Measurements from ENCODE around the gene STN1.
"Not testable (repeated sequence)": the region's sequence is repeated elsewhere in the genome, so short reads cannot be mapped to it uniquely, and the experiment has no call there.

The STN1 gene

GRCh38 chr10:103858360-103858759, 59.6 kb downstream of the STN1 start:
- DNase-seq, result no peak

- DNase-seq, result no peak
These were observed 61.2 kb downstream of the STN1 start for GRCh38 chr10:103856797-103857170.

GRCh38 chr10:103855852-103856796, 61.9 kb downstream of the STN1 start:
- no peak for DNase-seq

DNA sequence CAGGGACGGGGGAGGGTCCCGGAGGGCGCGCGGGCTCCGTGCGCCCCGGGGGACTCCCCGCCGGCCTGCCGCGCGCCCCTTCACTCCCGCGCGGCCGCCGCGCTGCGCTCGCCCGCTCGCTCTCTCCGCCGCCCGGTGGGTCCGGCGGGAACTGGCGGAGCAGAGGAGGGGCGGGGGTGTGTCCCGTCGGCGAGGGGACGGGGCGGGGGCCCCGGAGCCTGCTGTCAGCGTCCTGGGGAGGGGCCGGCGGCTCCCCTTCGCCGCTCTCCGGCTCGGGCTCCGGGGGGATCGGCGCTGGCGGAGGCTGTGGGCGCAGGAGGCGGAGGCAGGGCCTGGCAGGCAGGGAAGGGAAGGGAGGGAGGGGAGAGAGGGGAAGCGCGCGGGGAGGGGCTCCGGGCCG, 62.6 kb downstream of the STN1 start, which contains the start of gene SH3PXD2A:
Gene SH3PXD2A, minus strand, starts transcription at position 153 of the 400 bp plus-strand sequence. CDS start 310 bp downstream, outside the sequence.
- peak; percentile 44 for DNase-seq

DNA sequence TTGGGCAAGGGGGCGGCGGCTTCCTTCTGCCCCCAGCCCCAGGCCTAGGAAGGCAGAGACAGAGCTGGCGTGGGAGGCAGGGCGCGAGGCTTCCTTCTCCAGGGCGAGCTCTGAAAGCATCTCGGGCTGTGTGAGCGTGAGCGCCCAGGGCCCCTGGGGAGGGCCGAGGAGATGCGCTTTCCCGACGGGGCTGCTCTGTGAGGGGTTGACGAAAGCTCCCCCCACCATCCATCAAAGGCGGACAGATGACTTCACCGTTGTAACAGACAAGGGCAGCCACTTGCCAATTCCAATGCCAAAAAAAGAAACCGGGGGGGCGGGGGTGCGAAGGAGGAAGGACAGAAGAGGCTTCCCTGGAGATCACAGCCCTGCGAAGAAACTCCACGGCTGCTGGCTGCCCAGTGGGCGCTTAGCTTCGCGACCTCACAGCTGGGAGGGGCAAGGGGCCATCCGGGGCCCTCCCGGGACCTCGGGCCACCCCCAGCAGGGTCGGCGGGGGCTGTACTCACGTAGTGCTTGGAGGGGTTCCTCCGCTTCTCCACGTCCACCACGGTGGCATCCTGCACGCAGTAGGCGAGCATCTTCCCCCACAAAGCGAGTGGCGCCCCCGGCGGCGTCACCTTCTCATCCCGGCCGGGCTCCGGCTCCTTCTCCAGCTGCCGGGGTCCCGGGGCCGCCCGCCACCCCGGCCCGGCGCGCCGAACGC, 63.1 kb downstream of the STN1 start:
- peak; percentile 43 for DNase-seq

GRCh38 chr10:103854265-103854685, 63.7 kb downstream of the STN1 start:
- DNase-seq, result no peak

- no peak for DNase-seq
These were observed 64.3 kb downstream of the STN1 start for GRCh38 chr10:103853428-103854264.

- no peak for DNase-seq
These were observed 65.1 kb downstream of the STN1 start for GRCh38 chr10:103852856-103853255.

DNA sequence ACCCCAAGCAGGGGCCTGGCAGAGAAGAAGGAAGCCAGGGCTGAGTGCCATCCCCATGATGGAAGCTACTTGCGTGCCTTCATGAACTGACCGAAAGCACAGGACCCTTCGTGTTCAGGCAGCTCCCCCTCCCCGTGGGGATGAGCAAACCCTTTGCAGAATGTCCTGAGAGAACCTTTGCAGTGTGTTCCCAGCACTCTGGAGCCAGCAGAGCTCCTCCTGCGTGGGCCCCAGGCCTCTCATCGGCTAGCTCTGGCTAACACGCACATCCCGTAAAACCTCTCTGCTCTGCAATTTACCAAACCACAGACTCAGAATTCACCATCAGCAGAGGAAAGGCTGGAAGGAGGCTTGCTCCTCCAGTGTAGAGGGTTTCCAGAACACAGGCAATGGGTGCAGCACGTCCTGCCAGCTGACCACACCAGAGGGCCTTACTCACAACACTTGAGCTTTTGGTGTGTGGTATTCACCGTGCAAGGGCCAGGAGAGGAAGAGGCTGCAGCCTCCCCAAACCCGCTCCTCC, 65.7 kb downstream of the STN1 start:
- DNase-seq, result peak; percentile 23

GRCh38 chr10:103851261-103851660, 66.7 kb downstream of the STN1 start:
- no peak for DNase-seq

- no peak for DNase-seq
These were observed 67.5 kb downstream of the STN1 start for GRCh38 chr10:103850572-103850895.

DNA sequence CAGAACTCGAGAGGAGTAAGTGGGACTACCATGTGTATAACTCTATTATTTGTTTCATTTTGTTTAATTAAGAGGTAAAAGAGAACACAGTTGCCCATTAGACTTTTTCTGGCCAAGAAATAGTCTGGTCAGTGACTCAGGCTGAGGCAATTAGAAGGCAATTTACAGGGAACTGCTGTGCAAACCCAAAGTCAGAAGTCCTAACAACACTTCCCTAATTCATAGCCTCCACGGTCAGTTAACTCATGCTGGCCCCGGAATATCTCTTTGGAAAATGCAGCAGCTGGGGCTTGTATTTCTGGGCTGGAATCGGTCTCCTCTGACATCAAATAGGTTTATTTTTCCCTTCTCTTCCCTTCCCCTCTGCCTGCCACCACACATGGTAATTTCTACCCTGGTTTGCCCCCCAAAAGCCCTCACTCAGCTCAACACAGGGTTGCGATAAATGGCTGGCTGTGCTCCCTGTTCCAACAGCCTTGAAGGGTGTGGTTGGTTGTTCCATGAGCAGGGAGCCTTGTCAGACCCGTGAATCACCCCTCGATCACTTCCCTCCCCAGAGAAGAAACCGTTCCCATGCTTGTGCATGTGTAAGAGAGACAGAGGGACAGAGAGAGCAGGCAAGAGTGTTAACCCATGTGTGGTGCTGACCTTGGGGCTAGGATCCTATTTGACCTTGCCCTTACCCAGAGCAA, 68.0 kb downstream of the STN1 start:
- peak; percentile 86 for DNase-seq

DNA sequence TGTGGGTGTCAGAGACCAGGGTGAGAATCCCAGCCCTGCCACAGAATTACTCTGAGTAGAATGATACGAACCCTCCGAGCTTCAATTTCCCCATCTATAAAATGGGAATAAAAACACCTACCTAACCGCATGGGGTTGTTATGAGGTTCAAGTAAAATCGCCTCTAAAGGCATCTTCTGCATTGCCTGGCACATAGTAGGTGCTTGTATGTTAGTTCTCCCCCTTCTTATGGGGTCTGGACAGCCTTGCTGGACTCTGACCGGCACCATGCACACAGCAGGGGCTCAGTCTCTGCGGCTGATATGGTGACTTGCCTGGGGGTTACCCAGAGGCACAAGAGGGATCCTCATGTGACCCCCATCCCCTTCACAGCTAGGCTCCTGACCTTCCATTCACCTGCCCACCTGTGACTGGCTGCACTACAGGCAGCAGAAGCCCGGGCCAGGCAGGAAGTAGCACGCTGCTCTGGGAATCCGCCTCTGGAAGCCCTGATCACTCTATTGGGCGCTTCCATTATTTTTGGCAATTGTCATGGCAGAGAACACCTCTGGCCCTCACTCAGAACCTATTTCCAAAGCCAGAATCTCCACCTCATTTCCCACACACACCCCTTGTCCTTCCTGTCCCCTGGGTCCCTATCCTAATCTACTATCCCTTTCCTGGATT, 68.6 kb downstream of the STN1 start:
- no peak for DNase-seq

DNA sequence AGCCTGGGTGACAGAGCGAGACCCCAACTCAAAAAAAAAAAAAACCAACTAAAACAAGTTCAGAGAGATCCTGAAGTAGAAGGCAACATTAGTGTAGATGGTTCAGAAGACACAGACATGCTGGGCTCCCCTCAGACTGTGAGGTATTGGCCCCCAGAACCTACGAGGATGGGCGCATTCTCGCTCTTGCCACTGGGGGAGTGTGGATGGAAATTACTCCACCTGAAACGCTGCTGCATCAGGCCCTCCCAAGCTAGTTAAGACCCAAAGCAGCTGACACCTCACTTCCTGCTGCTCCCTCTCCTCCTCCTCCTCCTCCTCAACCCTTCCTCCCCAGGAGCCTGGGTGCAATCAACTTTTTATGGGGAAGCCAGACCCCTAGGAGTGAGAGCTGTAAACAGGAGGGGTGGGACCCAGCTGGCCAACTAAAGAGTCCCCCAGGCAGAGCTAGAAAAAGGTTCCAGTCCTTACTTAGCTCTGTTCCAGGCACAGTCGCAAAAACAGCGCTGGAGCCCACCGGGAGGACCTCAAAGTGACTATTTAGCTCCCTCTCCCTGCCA, 70.0 kb downstream of the STN1 start:
- no peak for DNase-seq

- no peak for DNase-seq
These were observed 70.6 kb downstream of the STN1 start for GRCh38 chr10:103847346-103847745.

- DNase-seq, result no peak
These were observed 72.0 kb downstream of the STN1 start for GRCh38 chr10:103845972-103846371.

DNA sequence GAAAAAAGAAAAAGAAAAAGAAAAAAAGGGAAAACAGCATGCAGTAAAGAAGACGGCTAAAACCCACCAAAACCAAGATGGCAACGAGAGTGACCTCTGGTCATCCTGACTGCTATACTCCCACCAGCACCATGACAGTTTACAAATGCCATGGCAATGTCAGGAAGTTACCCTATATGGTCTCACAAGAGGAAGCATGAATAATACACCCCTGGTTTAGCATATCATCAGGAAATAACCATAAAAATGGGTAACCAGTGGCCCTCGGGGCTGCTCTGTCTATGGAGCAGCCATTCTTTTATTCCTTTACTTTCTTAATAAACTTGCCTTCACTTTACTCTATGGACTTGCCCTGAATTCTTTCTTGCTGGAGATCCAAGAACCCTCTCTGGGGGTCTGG, 72.6 kb downstream of the STN1 start:
- DNase-seq, result not testable (repeated sequence)

DNA sequence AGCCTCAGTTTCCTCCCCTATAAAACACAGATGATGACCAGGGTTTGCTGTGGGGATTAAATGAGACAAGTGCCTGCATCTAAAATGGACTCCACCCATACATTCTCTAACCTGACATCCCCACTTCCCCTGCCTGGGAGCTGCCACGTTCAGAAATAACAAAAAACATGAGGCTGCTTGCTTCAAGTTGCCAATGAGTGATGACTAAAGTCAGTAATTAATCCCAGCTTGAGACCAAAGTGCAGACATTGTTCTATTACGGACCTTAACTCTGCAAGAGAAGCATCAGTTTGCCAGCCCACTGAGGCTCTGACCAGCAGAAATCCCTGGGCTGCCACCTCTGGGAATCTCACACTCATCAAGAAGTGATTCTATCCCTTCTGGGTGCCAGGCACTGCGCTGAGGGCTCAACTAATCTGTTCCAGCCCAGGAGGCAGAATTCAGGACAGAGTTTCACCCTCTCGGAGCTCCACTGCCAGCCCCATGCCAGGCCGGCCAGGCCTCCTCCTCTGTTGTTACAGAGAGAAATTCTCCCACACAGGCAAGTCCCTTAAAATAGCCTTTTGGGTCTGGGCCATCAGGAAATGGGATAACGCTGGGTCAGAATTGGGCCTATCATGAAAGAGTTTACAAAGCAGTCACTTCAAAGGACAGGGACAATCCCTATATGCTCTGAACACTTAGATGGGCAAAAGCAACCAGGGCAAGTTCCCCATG, 74.0 kb downstream of the STN1 start:
- peak; percentile 27 for DNase-seq

- DNase-seq, result no peak
These were observed 74.9 kb downstream of the STN1 start for GRCh38 chr10:103843045-103843444.

DNA sequence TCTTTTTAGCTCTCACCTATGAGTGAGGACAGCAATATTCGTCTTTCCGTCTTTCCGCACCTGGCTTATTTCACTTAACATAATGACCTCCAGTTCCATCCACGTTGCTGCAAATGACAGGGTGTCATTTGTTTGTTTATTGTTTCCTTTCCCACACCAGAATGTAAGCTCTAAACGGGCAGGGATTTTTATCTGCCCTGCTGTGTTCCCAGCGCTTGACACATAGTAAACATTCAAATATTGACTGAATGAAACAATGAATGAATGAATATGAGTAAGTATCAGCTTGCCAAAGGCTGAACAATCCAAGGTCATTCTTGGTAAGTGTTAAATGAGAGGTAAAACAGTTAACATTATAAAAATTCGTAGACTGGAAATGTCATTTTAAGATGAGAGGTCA, 75.4 kb downstream of the STN1 start:
- no peak for DNase-seq

- no peak for DNase-seq
These were observed 76.5 kb downstream of the STN1 start for GRCh38 chr10:103841519-103841918.
